T-helper 17 cell (primary cell): ENCODE measurements around the gene HS1BP3. TPM values are rescaled to one million over a fixed set of nuclear protein-coding genes. Genes with fewer than 3 reads are reported as not detected.

Experiments used
- ATAC-seq: fragments of 150-1000 bp; cut with Tn5 transposase; 2 replicates; pipeline ENCODE4 v1.10.0; 2021; ENCODE audit warnings: mild to moderate bottlenecking, moderate library complexity
- DNase-seq, 3 donors: peaks; one replicate each; pipeline versions ENCODE4 v3.0.0 to v3.0.0-alpha.2; 2020 to 2021
- H3K9me3 ChIP-seq: one replicate; pipeline ENCODE4 v1.7.0; 2013; ENCODE audit warnings: low read length, mild to moderate bottlenecking; ENCODE audit not compliant: control insufficient read depth, poor library complexity, severe bottlenecking
- H3K27ac Mint-ChIP-seq: one replicate; pipeline ENCODE4 v1.8.0; 2022; ENCODE audit warnings: mild to moderate bottlenecking, moderate library complexity, mixed read lengths
- H3K27me3 Mint-ChIP-seq: one replicate; pipeline ENCODE4 v1.8.0; 2022; ENCODE audit warnings: mixed read lengths
- H3K36me3 Mint-ChIP-seq: one replicate; pipeline ENCODE4 v1.8.0; 2022; ENCODE audit warnings: low read depth, mixed read lengths
- H3K4me1 Mint-ChIP-seq: one replicate; pipeline ENCODE4 v1.8.0; 2022; ENCODE audit warnings: mild to moderate bottlenecking, mixed read lengths
- H3K4me3 Mint-ChIP-seq: one replicate; pipeline ENCODE4 v1.8.0; 2022; ENCODE audit warnings: mild to moderate bottlenecking, moderate library complexity, mixed read lengths
- total RNA-seq, 4 donors: library from RNA in 2 of 4; stranded (reverse) in 2 of 4; gene quantifications; one replicate each; pipeline ENCODE4 v1.2.3 and lab custom pipeline; 2022 to 2026

Gene HS1BP3
- total RNA-seq, 2 donors from 2014 or later = 12.8 to 13.7 TPM

- H3K4me3 Mint-ChIP-seq = peak overlapping the region; percentile 19
- H3K27me3 Mint-ChIP-seq = peaks cover 71% of the 10 kb centered on the region
- ATAC-seq (no peak), DNase-seq (no peak)
- H3K9me3 ChIP-seq = no peaks in the 10 kb centered on the region
- H3K27ac Mint-ChIP-seq = no peak overlapping the region
- H3K36me3 Mint-ChIP-seq = no peaks in the 10 kb centered on the region
- peaks cover 12% of the 10 kb centered on the region for H3K4me1 Mint-ChIP-seq
These were observed 20.3 kb upstream of the HS1BP3 start for GRCh38 chr2:20671036-20671735.

GRCh38 chr2:20670315-20671035 lies 19.6 kb upstream of the HS1BP3 start:
- ATAC-seq = no peak
- H3K4me3 Mint-ChIP-seq = no peak overlapping the region
- no peak overlapping the region for H3K27ac Mint-ChIP-seq
- peaks cover 11% of the 10 kb centered on the region for H3K4me1 Mint-ChIP-seq
- H3K9me3 ChIP-seq = no peaks in the 10 kb centered on the region
- H3K36me3 Mint-ChIP-seq = no peaks in the 10 kb centered on the region
- peaks cover 78% of the 10 kb centered on the region for H3K27me3 Mint-ChIP-seq
- no peak for DNase-seq

GRCh38 chr2:20669562-20670314 lies 18.8 kb upstream of the HS1BP3 start:
- Mint-ChIP-seq H3K27ac (no peak overlapping the region), H3K4me3 (peak overlapping the region; percentile 62), H3K27me3 (peaks cover 80% of the 10 kb centered on the region), H3K36me3 (no peaks in the 10 kb centered on the region), H3K4me1 (peaks cover 13% of the 10 kb centered on the region)
- H3K9me3 ChIP-seq = no peaks in the 10 kb centered on the region
- DNase-seq = no peak
- ATAC-seq = no peak

- H3K4me3 Mint-ChIP-seq = peak overlapping the region; percentile 62
- no peaks in the 10 kb centered on the region for H3K36me3 Mint-ChIP-seq
- no peaks in the 10 kb centered on the region for H3K9me3 ChIP-seq
- H3K27ac Mint-ChIP-seq = no peak overlapping the region
- DNase-seq = no peak
- no peak for ATAC-seq
- H3K27me3 Mint-ChIP-seq = peaks cover 81% of the 10 kb centered on the region
- peaks cover 13% of the 10 kb centered on the region for H3K4me1 Mint-ChIP-seq
These were observed 18.1 kb upstream of the HS1BP3 start for GRCh38 chr2:20668871-20669475.

- H3K4me3 Mint-ChIP-seq = peak overlapping the region; percentile 71
- H3K27ac Mint-ChIP-seq = peak overlapping the region; percentile 47
- H3K27me3 Mint-ChIP-seq = peaks cover 81% of the 10 kb centered on the region
- H3K36me3 Mint-ChIP-seq = no peaks in the 10 kb centered on the region
- peaks cover 13% of the 10 kb centered on the region for H3K4me1 Mint-ChIP-seq
- DNase-seq (no peak), ATAC-seq (no peak)
- no peaks in the 10 kb centered on the region for H3K9me3 ChIP-seq
These were observed 17.6 kb upstream of the HS1BP3 start for GRCh38 chr2:20668451-20668850.

GRCh38 chr2:20667531-20668401 lies 16.9 kb upstream of the HS1BP3 start:
- H3K27me3 Mint-ChIP-seq = peaks cover 77% of the 10 kb centered on the region
- H3K4me1 Mint-ChIP-seq = peaks cover 13% of the 10 kb centered on the region
- peak overlapping the region; percentile 47 for H3K27ac Mint-ChIP-seq
- no peak for DNase-seq
- H3K4me3 Mint-ChIP-seq = peak overlapping the region; percentile 71
- H3K9me3 ChIP-seq = no peaks in the 10 kb centered on the region
- no peaks in the 10 kb centered on the region for H3K36me3 Mint-ChIP-seq
- ATAC-seq = no peak

- DNase-seq (no peak), ATAC-seq (peak; percentile 56)
- H3K4me1 Mint-ChIP-seq = peaks cover 10% of the 10 kb centered on the region
- H3K27ac Mint-ChIP-seq = no peak overlapping the region
- H3K4me3 Mint-ChIP-seq = peak overlapping the region; percentile 71
- peaks cover 77% of the 10 kb centered on the region for H3K27me3 Mint-ChIP-seq
- no peaks in the 10 kb centered on the region for H3K36me3 Mint-ChIP-seq
- no peaks in the 10 kb centered on the region for H3K9me3 ChIP-seq
These were observed 16.2 kb upstream of the HS1BP3 start for GRCh38 chr2:20667151-20667530.

GRCh38 chr2:20666304-20667150 lies 15.6 kb upstream of the HS1BP3 start, which contains the start of gene GDF7:
Gene GDF7 (plus strand): TSS chr2:20667144. CDS start chr2:20667240, 96 bp downstream.
- H3K27me3 Mint-ChIP-seq = peaks cover 77% of the 10 kb centered on the region
- H3K4me1 Mint-ChIP-seq = peaks cover 8% of the 10 kb centered on the region
- peak within 1 kb of the TSS; percentile 47 for H3K27ac Mint-ChIP-seq
- DNase-seq = no peak
- ATAC-seq = peak; percentile 52
- H3K9me3 ChIP-seq = no peaks in the 10 kb centered on the region
- no peaks in the 10 kb centered on the region for H3K36me3 Mint-ChIP-seq
- H3K4me3 Mint-ChIP-seq = peak within 1 kb of the TSS; percentile 89

- Mint-ChIP-seq H3K36me3 (no peaks in the 10 kb centered on the region), H3K4me3 (peak overlapping the region; percentile 89), H3K4me1 (peaks cover 8% of the 10 kb centered on the region), H3K27me3 (peaks cover 79% of the 10 kb centered on the region), H3K27ac (no peak overlapping the region)
- DNase-seq = no peak
- no peaks in the 10 kb centered on the region for H3K9me3 ChIP-seq
- ATAC-seq = peak; percentile 17
These were observed 15.1 kb upstream of the HS1BP3 start for GRCh38 chr2:20666005-20666303.

- no peak for DNase-seq
- H3K27me3 Mint-ChIP-seq = peaks cover 84% of the 10 kb centered on the region
- no peak for ATAC-seq
- H3K4me1 Mint-ChIP-seq = peaks cover 8% of the 10 kb centered on the region
- H3K4me3 Mint-ChIP-seq = peak overlapping the region; percentile 89
- H3K36me3 Mint-ChIP-seq = no peaks in the 10 kb centered on the region
- H3K27ac Mint-ChIP-seq = no peak overlapping the region
- H3K9me3 ChIP-seq = no peaks in the 10 kb centered on the region
These were observed 14.5 kb upstream of the HS1BP3 start for GRCh38 chr2:20665243-20666004.

- no peaks in the 10 kb centered on the region for H3K9me3 ChIP-seq
- Mint-ChIP-seq H3K36me3 (no peaks in the 10 kb centered on the region), H3K27me3 (peaks cover 86% of the 10 kb centered on the region), H3K4me1 (peaks cover 8% of the 10 kb centered on the region), H3K27ac (no peak overlapping the region), H3K4me3 (no peak overlapping the region)
- ATAC-seq (no peak), DNase-seq (no peak)
These were observed 13.7 kb upstream of the HS1BP3 start for GRCh38 chr2:20664431-20665242.
